PFSK-1 (cell line): Measurements from ENCODE around the gene ASCC3.

Experiments used
- FOXP2 ChIP-seq: optimal IDR thresholded peaks from 2 replicates; pipeline ENCODE3; 2011; ENCODE audit warnings: borderline replicate concordance, control low read depth, inconsistent platforms; ENCODE audit not compliant: insufficient read depth; ENCODE audit errors: extremely low read length, extremely low read depth
- POLR2AphosphoS5 ChIP-seq: IDR thresholded peaks from 2 replicates; pipeline ENCODE4 v1.6.1; 2012; ENCODE audit warnings: low read depth, mild to moderate bottlenecking, control low read depth, low read length, moderate library complexity
- SIN3A ChIP-seq: IDR thresholded peaks from 2 replicates; pipeline ENCODE4 v1.6.1; 2012; ENCODE audit warnings: mild to moderate bottlenecking, low read length, moderate library complexity, borderline replicate concordance; ENCODE audit not compliant: insufficient read depth
- TAF1 ChIP-seq: IDR thresholded peaks from 2 replicates; pipeline ENCODE4 v1.6.1; 2012; ENCODE audit warnings: low read length, control low read depth, borderline replicate concordance; ENCODE audit not compliant: insufficient read depth
- TF ChIP-seq, protein P1 (sequence below), 2 experiments: IDR thresholded peaks; 2 replicates each; pipeline versions ENCODE4 v1.6.1 to v1.8.0; 2011 to 2012; ENCODE audit warnings: low read depth in 2 of 2, low read length in 2 of 2, control low read depth in 1 of 2, inconsistent platforms in 1 of 2, mild to moderate bottlenecking in 1 of 2, moderate library complexity in 1 of 2; ENCODE audit not compliant: insufficient read depth in 1 of 2

The ASCC3 gene

DNA sequence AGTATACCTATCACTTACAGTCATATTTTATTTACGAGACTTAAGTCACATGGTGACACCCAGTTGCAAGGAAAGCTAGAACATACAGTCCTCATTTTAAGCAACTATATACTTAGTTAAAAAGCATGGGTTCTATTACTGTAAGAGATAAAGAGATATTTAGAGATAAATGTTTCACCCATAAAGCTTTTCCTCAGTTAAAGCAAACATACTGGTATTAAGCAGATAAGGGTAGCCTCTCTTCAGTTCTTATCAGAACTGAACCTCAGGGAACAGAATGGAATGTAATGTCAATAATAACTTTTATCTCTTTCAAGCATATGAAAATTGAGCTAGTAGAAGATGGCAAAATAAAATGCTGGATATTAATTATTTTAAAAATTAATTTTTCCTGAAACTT, 9.9 kb upstream of the ASCC3 start:
- TF ChIP-seq SIN3A (no peak), TAF1 (no peak), FOXP2 (no peak), POLR2AphosphoS5 (no peak)
- TF ChIP-seq, protein P1, sequence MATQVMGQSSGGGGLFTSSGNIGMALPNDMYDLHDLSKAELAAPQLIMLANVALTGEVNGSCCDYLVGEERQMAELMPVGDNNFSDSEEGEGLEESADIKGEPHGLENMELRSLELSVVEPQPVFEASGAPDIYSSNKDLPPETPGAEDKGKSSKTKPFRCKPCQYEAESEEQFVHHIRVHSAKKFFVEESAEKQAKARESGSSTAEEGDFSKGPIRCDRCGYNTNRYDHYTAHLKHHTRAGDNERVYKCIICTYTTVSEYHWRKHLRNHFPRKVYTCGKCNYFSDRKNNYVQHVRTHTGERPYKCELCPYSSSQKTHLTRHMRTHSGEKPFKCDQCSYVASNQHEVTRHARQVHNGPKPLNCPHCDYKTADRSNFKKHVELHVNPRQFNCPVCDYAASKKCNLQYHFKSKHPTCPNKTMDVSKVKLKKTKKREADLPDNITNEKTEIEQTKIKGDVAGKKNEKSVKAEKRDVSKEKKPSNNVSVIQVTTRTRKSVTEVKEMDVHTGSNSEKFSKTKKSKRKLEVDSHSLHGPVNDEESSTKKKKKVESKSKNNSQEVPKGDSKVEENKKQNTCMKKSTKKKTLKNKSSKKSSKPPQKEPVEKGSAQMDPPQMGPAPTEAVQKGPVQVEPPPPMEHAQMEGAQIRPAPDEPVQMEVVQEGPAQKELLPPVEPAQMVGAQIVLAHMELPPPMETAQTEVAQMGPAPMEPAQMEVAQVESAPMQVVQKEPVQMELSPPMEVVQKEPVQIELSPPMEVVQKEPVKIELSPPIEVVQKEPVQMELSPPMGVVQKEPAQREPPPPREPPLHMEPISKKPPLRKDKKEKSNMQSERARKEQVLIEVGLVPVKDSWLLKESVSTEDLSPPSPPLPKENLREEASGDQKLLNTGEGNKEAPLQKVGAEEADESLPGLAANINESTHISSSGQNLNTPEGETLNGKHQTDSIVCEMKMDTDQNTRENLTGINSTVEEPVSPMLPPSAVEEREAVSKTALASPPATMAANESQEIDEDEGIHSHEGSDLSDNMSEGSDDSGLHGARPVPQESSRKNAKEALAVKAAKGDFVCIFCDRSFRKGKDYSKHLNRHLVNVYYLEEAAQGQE (IDR thresholded peaks at IDR 0.05; ENCODE audit: insufficient read depth in 1 of 2, low read depth in 2 of 2, low read length in 2 of 2): no peak

DNA sequence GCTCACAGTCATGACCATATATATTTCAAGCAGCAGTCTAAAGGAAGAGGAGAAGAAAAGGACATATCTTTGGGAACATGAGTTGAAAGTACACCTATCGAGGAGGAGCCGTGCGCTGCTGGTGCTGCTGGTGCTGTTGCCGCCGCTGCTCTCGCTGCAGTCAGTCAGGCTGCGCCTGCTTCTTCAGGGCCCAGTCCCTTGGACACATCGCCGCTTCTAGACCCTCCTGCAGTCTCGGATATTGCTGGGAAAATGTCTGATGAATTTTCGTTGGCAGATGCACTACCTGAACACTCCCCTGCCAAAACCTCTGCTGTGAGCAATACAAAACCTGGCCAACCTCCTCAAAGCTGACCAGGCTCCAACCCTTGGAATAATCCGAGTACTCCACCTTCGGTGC, 8.2 kb upstream of the ASCC3 start:
- TF ChIP-seq POLR2AphosphoS5: no peak
- no peak for TF ChIP-seq FOXP2
- TF ChIP-seq SIN3A: no peak
- TF ChIP-seq, protein P1 (IDR thresholded peaks at IDR 0.05; ENCODE audit: insufficient read depth in 1 of 2, low read depth in 2 of 2, low read length in 2 of 2): no peak
- TF ChIP-seq TAF1: no peak

DNA sequence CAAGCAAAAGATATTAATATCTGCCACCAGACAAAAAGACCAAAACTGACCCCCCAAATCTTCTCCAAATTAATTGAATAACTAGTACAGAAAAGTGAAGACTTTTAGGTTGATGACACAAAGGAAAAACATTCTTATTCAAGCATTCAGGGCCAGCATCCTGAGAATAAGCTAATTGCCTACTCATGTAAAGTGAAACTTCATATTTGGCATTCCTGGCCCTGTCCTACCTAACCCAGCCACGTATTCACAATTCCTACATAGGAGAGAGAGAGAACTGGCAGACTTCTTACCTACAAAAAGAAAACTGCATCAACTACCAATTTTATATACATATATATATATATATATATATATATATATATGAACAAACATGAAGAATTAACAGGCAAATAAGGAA, 4.9 kb upstream of the ASCC3 start:
- TF ChIP-seq POLR2AphosphoS5 (no peak), SIN3A (no peak), FOXP2 (no peak), TAF1 (no peak)
- TF ChIP-seq, protein P1 (IDR thresholded peaks at IDR 0.05; ENCODE audit: insufficient read depth in 1 of 2, low read depth in 2 of 2, low read length in 2 of 2): no peak

DNA sequence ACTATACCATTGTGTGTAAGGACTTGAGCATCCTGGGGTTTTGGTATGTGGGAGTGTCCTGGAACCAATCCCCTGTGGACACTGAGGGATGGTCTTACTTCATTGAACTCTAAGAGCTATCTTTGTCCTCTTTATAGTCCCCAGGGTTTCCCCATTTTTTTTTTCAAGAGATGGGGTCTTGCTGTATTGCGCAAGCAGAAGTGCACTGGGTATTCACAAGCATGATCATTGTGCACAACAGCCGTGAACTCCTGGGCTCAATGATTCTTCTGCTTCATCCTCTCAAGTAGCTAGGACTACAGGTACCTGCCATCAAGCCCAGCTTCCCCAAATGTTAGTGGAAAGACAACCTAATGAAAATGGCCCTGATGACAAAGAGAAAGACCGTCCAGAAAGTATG, 2.2 kb upstream of the ASCC3 start:
- TF ChIP-seq, protein P1 (IDR thresholded peaks at IDR 0.05; ENCODE audit: insufficient read depth in 1 of 2, low read depth in 2 of 2, low read length in 2 of 2): no peak
- TF ChIP-seq TAF1 (no peak), FOXP2 (no peak), POLR2AphosphoS5 (no peak)

DNA sequence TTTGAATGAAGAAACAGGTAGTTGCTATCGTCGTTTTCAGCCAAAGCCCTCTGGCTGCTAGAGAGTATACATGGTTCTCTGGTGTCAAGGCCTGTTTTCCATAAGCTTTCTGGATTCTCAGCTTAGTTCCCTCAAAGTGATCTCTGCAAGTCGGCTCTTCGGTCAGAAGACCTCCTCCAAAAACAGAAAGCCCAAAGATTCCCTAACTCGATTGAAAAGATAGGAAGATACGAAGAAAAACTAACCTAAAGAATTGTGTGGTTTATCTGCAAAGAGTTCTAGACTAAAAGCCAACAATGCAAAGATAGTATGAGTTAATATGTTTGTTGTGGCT, 545 bp upstream of the ASCC3 start:
- TF ChIP-seq SIN3A: no peak
- TF ChIP-seq TAF1: no peak
- TF ChIP-seq, protein P1 (IDR thresholded peaks at IDR 0.05; ENCODE audit: insufficient read depth in 1 of 2, low read depth in 2 of 2, low read length in 2 of 2): no peak
- no peak for TF ChIP-seq FOXP2
- no peak for TF ChIP-seq POLR2AphosphoS5
